Stimulated activated naive CD8-positive, alpha-beta T cell treated with anti-CD3 and anti-CD28 coated beads, Interleukin-15, Interleukin-2, amounts not matched to agents 100 ng/mL and 50 ng/mL, for 24 hours (primary cell): ENCODE data around the gene SPSB1.

Experiments
- H3K27ac Mint-ChIP-seq: one replicate; pipeline ENCODE4 v1.8.0; 2021; ENCODE audit warnings: mild to moderate bottlenecking, mixed read lengths
- H3K27me3 Mint-ChIP-seq: one replicate; pipeline ENCODE4 v1.8.0; 2021; ENCODE audit warnings: mixed read lengths
- H3K36me3 Mint-ChIP-seq: one replicate; pipeline ENCODE4 v1.8.0; 2021; ENCODE audit warnings: low read depth, mixed read lengths
- H3K4me1 Mint-ChIP-seq: one replicate; pipeline ENCODE4 v1.8.0; 2021; ENCODE audit warnings: low read depth, mixed read lengths
- H3K4me3 Mint-ChIP-seq: one replicate; pipeline ENCODE4 v1.8.0; 2021; ENCODE audit warnings: mild to moderate bottlenecking, mixed read lengths
- H3K9me3 Mint-ChIP-seq: one replicate; pipeline ENCODE4 v1.8.0; 2021; ENCODE audit warnings: mixed read lengths

The SPSB1 gene

DNA sequence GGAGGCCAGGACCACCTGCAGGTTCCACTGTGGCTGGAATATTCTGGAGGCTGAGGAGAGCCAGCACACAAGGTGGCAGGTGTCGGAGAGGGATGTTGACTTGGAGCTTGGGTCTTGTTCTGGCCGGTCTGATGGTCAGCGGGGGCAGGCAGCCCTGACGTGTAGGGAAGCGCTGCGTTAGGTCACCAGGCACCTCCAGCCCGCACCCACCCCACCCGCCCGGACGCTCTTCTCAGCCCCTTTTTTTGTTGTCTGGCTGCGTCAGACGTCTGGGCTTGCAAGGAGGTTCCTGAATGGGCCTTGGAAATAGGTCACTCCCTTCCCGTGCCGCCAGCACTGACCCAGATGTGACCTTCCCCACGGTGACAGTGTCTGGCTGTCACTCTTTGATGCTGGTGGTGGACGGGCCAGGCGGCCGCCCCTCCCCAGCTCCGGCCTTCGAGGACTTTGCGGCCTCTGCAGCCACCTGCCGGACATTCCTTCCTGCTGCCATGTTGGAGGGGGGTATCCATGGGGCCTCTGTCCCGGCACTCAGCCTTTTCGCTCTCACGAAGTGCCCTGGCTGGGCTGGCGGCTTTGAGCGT lies 30.1 kb downstream of the SPSB1 start:
- no peak overlapping the region for H3K27ac Mint-ChIP-seq
- peaks cover 8% of the 10 kb centered on the region for H3K4me1 Mint-ChIP-seq
- H3K4me3 Mint-ChIP-seq, result no peak overlapping the region
- no peaks in the 10 kb centered on the region for H3K9me3 Mint-ChIP-seq
- no peaks in the 10 kb centered on the region for H3K27me3 Mint-ChIP-seq
- H3K36me3 Mint-ChIP-seq, result no peaks in the 10 kb centered on the region

GRCh38 chr1:9324246-9325096 lies 31.8 kb downstream of the SPSB1 start:
- Mint-ChIP-seq H3K36me3 (no peaks in the 10 kb centered on the region), H3K27ac (no peak overlapping the region), H3K4me3 (no peak overlapping the region), H3K4me1 (no peaks in the 10 kb centered on the region), H3K27me3 (no peaks in the 10 kb centered on the region), H3K9me3 (no peaks in the 10 kb centered on the region)

DNA sequence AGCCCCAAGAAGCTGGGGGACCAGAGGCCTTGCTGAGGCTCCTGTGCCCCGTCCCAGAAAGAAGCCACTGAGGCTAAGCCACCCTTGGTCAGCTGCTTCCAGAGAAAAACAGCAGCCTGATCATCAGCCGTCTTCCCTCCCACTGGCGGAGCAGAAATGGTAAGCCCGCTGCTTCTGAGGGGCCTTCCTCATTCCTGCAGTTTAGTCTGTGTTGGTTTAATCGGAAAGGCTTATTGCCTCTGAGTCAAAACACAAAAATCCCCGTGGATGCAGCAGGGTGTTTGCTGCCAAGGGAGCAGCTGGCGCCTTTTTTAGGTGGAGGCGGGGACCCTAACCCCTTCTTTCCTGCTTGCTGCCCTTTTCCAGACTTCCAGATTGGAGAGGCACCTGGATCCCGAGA lies 33.9 kb downstream of the SPSB1 start:
- Mint-ChIP-seq H3K4me1 (no peaks in the 10 kb centered on the region), H3K27ac (no peak overlapping the region)

DNA sequence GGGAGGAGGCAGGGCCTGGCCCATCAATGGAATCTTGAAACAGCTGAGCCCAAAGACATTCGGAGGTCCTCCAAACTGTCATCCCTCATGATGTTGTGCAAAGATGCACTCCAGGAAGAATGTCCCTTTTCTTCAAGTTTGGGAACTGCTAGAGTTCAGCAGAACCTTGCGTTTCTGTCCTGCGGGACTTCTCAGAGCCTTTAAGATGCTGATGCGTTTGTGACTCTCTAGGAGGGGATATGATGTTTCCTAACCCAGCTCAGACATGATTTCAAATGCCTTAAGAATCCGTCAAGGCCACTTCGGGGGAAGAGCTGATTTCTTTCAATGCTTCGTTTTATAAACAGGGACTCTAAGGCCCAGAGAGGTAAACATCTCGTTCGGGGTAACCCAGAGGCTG lies 35.5 kb downstream of the SPSB1 start:
- Mint-ChIP-seq H3K4me1 (peaks cover 11% of the 10 kb centered on the region), H3K27ac (no peak overlapping the region), H3K36me3 (no peaks in the 10 kb centered on the region)

More for the DNA sequence above, 33.9 kb downstream of the SPSB1 start:
- Mint-ChIP-seq H3K36me3 (no peaks in the 10 kb centered on the region), H3K9me3 (no peaks in the 10 kb centered on the region), H3K27me3 (no peaks in the 10 kb centered on the region), H3K4me3 (no peak overlapping the region)

DNA sequence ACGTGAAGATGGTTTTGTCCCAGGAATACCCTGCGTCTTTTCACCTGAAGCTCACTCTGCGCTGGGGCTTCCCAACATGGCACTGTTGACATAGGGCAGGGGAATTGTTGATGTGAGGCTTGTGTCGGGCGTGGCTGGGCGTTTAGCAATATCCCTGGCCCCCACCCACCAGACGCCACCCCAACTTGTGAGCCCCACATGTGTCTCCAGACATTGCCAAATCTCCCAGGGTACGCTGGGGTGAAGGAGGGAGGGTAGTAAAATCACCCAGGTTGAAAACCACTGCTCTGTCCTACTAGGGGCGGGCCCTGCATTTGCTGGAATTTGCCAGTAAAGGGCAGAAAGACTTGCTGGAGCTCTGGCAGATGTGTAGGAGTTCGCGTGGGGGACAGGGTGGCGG lies 36.0 kb downstream of the SPSB1 start:
- H3K9me3 Mint-ChIP-seq, result no peaks in the 10 kb centered on the region
- H3K27ac Mint-ChIP-seq, result no peak overlapping the region
- H3K4me3 Mint-ChIP-seq, result no peak overlapping the region
- H3K27me3 Mint-ChIP-seq, result no peaks in the 10 kb centered on the region
- H3K4me1 Mint-ChIP-seq, result peaks cover 11% of the 10 kb centered on the region
- no peaks in the 10 kb centered on the region for H3K36me3 Mint-ChIP-seq

More for the DNA sequence above, 35.5 kb downstream of the SPSB1 start:
- no peaks in the 10 kb centered on the region for H3K9me3 Mint-ChIP-seq
- no peaks in the 10 kb centered on the region for H3K27me3 Mint-ChIP-seq
- H3K4me3 Mint-ChIP-seq, result no peak overlapping the region

DNA sequence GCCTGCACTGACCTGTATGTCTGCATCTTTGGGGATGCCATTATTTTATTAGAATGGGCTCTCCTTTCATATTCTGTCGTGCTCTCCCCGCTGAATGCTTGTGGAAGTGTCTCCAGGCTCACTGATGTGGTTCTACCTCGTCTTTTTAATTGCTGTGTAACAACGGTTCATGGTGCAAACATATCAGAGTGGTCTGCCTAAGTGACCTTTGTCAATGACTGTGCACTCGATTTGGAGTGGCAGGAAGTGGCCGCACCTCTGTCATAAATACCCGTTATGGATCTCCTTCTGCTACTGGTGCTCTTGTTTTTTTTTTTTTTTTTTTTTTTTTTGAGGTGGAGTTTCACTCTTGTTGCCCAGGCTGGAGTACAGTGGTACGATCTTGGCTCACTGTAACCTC lies 38.3 kb downstream of the SPSB1 start:
- no peak overlapping the region for H3K27ac Mint-ChIP-seq

DNA sequence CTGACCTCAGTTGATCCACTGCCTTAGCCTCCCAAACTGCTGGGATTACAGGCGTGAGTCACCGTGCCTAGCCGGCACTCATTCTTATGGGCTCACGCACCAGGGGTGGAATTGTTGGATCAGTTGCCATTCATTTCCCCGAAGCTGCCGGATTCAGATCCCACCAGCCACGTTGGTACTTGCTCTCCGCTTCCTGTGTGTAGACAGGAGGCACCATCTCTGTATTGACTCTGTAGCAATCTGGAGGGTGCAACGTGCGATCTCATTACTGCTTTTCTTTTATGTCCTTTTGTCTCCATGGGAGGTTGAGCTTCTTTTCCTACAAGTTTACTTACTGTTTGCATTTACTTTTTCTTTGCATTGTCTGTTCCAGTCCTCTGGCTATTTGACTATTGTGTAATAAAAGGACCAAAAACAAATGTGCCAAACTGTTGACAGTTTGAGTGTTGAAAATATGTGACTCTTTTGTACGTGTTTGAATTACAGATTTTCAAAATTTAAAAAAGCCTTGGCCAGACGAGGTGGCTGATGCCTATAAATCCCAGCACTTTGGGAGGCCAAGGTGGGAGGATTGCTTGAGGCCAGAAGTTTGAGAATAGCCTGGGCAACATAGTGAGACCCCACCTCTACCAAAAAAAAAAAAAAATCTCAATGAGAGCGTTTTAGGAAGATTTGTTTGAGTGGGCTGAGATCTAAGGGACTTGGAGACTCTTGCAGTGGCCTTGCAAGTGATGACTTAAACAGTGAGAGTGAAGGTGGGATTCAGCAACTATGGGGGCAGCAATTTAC lies 39.1 kb downstream of the SPSB1 start:
- Mint-ChIP-seq H3K4me1 (peaks cover 11% of the 10 kb centered on the region), H3K27ac (no peak overlapping the region), H3K36me3 (no peaks in the 10 kb centered on the region)

More for the DNA sequence above, 38.3 kb downstream of the SPSB1 start:
- Mint-ChIP-seq H3K9me3 (no peaks in the 10 kb centered on the region), H3K27me3 (no peaks in the 10 kb centered on the region), H3K4me1 (peaks cover 11% of the 10 kb centered on the region), H3K36me3 (no peaks in the 10 kb centered on the region), H3K4me3 (no peak overlapping the region)

GRCh38 chr1:9332513-9333143 lies 39.9 kb downstream of the SPSB1 start:
- Mint-ChIP-seq H3K9me3 (no peaks in the 10 kb centered on the region), H3K27me3 (no peaks in the 10 kb centered on the region), H3K4me1 (peaks cover 11% of the 10 kb centered on the region), H3K27ac (no peak overlapping the region), H3K4me3 (no peak overlapping the region), H3K36me3 (no peaks in the 10 kb centered on the region)

More for the DNA sequence above, 39.1 kb downstream of the SPSB1 start:
- H3K27me3 Mint-ChIP-seq, result no peaks in the 10 kb centered on the region
- no peak overlapping the region for H3K4me3 Mint-ChIP-seq
- no peaks in the 10 kb centered on the region for H3K9me3 Mint-ChIP-seq

DNA sequence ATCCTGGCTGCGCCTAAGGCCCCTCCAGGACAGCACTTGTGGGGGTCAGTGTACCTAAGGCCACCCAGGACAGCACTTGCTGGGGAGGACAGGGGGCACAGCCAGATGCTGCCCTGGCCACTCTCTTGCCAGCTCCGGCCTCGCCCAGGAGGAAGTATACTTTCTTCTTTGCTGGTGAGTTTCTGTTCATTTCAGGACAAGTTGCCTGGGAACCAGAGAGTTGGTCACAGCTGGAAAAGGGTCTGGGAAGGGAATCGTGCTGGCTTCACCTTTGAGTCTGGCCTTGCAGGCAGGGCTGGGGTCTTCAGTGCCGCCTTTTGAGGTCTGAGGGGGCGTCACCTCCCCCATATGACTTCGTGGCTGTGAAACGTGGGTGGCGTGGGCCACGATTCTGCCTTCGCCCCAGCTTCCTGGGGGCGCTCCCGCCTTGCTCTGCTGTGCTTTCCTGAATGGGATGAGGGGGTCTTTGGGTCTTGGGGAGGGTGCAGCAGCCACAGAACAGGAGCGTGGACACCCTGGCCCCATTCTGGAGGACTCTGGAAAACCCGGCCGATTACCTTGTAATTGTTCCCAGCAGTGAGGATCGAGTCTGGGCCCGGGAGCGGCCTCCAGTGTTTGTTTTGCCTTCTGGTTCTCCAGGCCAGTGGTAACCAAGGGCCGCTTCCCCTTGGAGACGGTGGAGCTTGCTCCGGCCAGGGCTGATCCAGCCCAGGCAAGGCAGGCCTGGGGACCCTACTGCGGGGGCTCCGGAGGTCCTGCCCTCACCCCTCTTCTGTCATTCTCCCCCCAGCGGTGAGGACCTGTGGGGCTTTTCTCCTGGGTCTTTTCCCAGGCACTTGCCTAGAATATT lies 45.9 kb downstream of the SPSB1 start:
- Mint-ChIP-seq H3K4me3 (no peak overlapping the region), H3K27ac (no peak overlapping the region), H3K4me1 (no peaks in the 10 kb centered on the region)

GRCh38 chr1:9340172-9340854 lies 47.6 kb downstream of the SPSB1 start:
- no peak overlapping the region for H3K4me3 Mint-ChIP-seq
- no peak overlapping the region for H3K27ac Mint-ChIP-seq
- H3K4me1 Mint-ChIP-seq, result no peaks in the 10 kb centered on the region
- no peaks in the 10 kb centered on the region for H3K27me3 Mint-ChIP-seq
- no peaks in the 10 kb centered on the region for H3K36me3 Mint-ChIP-seq
- peaks cover 3% of the 10 kb centered on the region for H3K9me3 Mint-ChIP-seq

More for the DNA sequence above, 45.9 kb downstream of the SPSB1 start:
- H3K27me3 Mint-ChIP-seq, result no peaks in the 10 kb centered on the region
- peaks cover 3% of the 10 kb centered on the region for H3K9me3 Mint-ChIP-seq
- no peaks in the 10 kb centered on the region for H3K36me3 Mint-ChIP-seq

- no peaks in the 10 kb centered on the region for H3K4me1 Mint-ChIP-seq
- no peaks in the 10 kb centered on the region for H3K27me3 Mint-ChIP-seq
- no peak overlapping the region for H3K27ac Mint-ChIP-seq
- H3K9me3 Mint-ChIP-seq, result peaks cover 3% of the 10 kb centered on the region
- no peaks in the 10 kb centered on the region for H3K36me3 Mint-ChIP-seq
- H3K4me3 Mint-ChIP-seq, result no peak overlapping the region
These were observed 48.2 kb downstream of the SPSB1 start for GRCh38 chr1:9340864-9341263.

- peaks cover 3% of the 10 kb centered on the region for H3K9me3 Mint-ChIP-seq
- no peaks in the 10 kb centered on the region for H3K4me1 Mint-ChIP-seq
- no peaks in the 10 kb centered on the region for H3K36me3 Mint-ChIP-seq
- H3K4me3 Mint-ChIP-seq, result no peak overlapping the region
- H3K27me3 Mint-ChIP-seq, result no peaks in the 10 kb centered on the region
- H3K27ac Mint-ChIP-seq, result no peak overlapping the region
These were observed 48.7 kb downstream of the SPSB1 start for GRCh38 chr1:9341301-9341845.

DNA sequence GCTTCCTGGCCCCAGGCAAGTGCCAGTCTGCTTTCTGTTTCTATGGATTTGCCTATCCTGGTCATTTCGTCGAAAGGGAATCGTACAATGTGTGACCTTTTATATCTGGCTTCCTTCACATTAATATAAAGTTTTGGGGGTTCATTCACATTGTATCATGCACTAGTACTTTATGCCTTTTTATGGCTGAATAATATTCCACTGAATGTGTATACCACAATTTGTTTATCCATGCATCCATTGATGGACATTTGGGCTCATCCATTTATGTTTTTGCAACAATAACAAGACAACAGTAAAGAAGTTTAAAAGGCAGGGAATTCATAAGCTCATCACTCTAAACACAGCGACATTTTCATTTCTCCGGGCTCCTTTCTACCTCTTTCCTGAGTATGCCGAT lies 50.6 kb downstream of the SPSB1 start:
- no peaks in the 10 kb centered on the region for H3K36me3 Mint-ChIP-seq
- H3K4me3 Mint-ChIP-seq, result no peak overlapping the region
- H3K4me1 Mint-ChIP-seq, result no peaks in the 10 kb centered on the region
- no peaks in the 10 kb centered on the region for H3K27me3 Mint-ChIP-seq
- peaks cover 3% of the 10 kb centered on the region for H3K9me3 Mint-ChIP-seq
- H3K27ac Mint-ChIP-seq, result no peak overlapping the region
